Retinal pigment epithelial cell (primary cell): ENCODE results near the gene AMDHD2.
"Not testable (repeated sequence)": the region's sequence is repeated elsewhere in the genome, so short reads cannot be mapped to it uniquely, and the experiment has no call there.

Experiments used
- DNase-seq: peaks from one replicate; pipeline ENCODE4 v3.0.0-alpha.2; 2010; ENCODE audit warnings: low read depth
- H3K4me3 ChIP-seq: 2 replicates; pipeline ENCODE4 v1.5.1; 2011; ENCODE audit warnings: mild to moderate bottlenecking, low read length, control low read depth, moderate library complexity
- CTCF ChIP-seq: conservative IDR thresholded peaks from 2 replicates; pipeline ENCODE4 v1.5.1; 2011; ENCODE audit warnings: low read depth, low read length, control low read depth, inconsistent platforms

The AMDHD2 gene

GRCh38 chr16:2477327-2477726, 42.8 kb upstream of the AMDHD2 start:
- no peak for DNase-seq
- TF ChIP-seq CTCF: no peak
- H3K4me3 ChIP-seq: no peak overlapping the region

- TF ChIP-seq CTCF: no peak
- no peak for DNase-seq
- no peak overlapping the region for H3K4me3 ChIP-seq
Observed at GRCh38 chr16:2478279-2478678, 41.9 kb upstream of the AMDHD2 start.

- H3K4me3 ChIP-seq, DNase-seq: not testable (repeated sequence)
Observed at GRCh38 chr16:2479996-2480395, 40.2 kb upstream of the AMDHD2 start.

- DNase-seq: no peak
- no peak overlapping the region for H3K4me3 ChIP-seq
- TF ChIP-seq CTCF: no peak
Observed at GRCh38 chr16:2480948-2481347, 39.2 kb upstream of the AMDHD2 start.

GRCh38 chr16:2481676-2482075, 38.5 kb upstream of the AMDHD2 start:
- no peak for DNase-seq
- no peak for TF ChIP-seq CTCF
- no peak overlapping the region for H3K4me3 ChIP-seq

GRCh38 chr16:2482249-2482648, 37.9 kb upstream of the AMDHD2 start:
- TF ChIP-seq CTCF: no peak
- no peak overlapping the region for H3K4me3 ChIP-seq
- no peak for DNase-seq

- DNase-seq: no peak
- TF ChIP-seq CTCF: no peak
- H3K4me3 ChIP-seq: no peak overlapping the region
Observed at GRCh38 chr16:2482708-2483534, 37.2 kb upstream of the AMDHD2 start.
